GM12891 (cell line): ENCODE measurements around the gene BMP6.

Experiments
- POLR2A ChIP-seq: IDR thresholded peaks from 2 replicates; pipeline ENCODE4 v1.6.1; 2011; ENCODE audit warnings: low read depth, low read length, control low read depth
- POLR2AphosphoS5 ChIP-seq: IDR thresholded peaks from 2 replicates; pipeline ENCODE4 v1.6.1; 2011; ENCODE audit warnings: low read depth, low read length, control low read depth
- TAF1 ChIP-seq: IDR thresholded peaks from 2 replicates; pipeline ENCODE4 v1.6.1; 2011; ENCODE audit warnings: low read depth, low read length, control low read depth

DNA sequence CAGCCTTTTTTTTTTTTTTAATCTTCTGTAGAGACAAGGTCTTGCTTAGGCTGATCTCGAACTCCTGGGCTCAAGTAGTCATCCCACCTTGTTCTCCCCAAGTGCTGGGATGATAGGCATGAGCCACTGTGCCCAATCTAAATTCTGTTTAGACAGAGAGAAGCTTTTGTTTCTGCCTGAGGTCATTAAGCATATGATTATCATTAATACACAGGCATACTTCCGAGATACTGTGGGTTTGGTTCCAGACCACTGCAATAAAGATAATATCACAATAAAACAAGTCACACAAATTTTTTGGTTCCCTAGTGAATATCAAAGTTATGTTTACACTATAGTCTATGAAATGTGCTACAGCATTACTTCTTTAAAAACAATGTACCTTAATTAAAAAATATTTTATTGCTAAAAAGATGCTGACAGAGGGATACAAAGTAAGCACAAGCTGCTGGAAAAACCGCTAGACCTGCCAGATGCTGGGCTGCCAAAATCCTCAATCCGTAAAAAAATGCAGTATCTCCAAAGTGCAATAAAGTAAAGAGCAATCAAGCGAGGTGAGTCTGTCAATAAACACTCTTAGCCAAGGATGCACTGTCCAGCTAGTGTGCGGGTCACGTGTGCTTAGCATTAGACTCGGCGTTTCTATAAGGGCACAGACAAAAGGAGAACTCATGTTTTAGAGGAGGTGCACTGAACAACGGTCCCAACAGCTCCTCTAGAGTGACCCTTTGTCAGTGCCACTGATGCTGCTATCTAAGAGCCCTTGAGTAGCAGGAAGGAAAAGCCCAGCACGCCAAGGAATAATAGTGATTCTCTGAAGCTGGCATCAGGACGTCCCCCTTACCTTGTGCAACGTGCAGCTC lies 168.6 kb downstream of the BMP6 start:
- TF ChIP-seq POLR2A, result no peak
- no peak for TF ChIP-seq POLR2AphosphoS5
- TF ChIP-seq TAF1, result no peak
